HCT116 (cell line): Measurements from ENCODE around the gene OR8U1. TPM values are rescaled to one million over a fixed set of nuclear protein-coding genes. Genes with fewer than 3 reads are reported as not detected.

Source experiments
- total RNA-seq: library from RNA; stranded (reverse); gene quantifications from one replicate; pipeline ENCODE4 v1.2.1, GENCODE V29; 2021; ENCODE audit not compliant: unreplicated experiment

Gene OR8U1
- total RNA-seq, 1 experiment from 2014 or later = not detected

Other genes starting within 250 kb of the OR8U1 start
- not detected for gene OR8J3, start 235.4 kb upstream of the OR8U1 start, total RNA-seq
- not detected for gene OR8K5, start 215.3 kb upstream of the OR8U1 start, total RNA-seq
- not detected for gene OR5J2, start 199.0 kb upstream of the OR8U1 start, total RNA-seq
- not detected for gene OR5T2, start 141.4 kb upstream of the OR8U1 start, total RNA-seq
- not detected for gene OR5T3, start 123.4 kb upstream of the OR8U1 start, total RNA-seq
- gene OR5T1, start 101.5 kb upstream of the OR8U1 start, total RNA-seq = not detected
- not detected for gene OR8H1, start 83.4 kb upstream of the OR8U1 start, total RNA-seq
- gene OR8K3, start 60.5 kb upstream of the OR8U1 start, total RNA-seq = not detected
- not detected for gene OR8K1, start 29.6 kb upstream of the OR8U1 start, total RNA-seq
- gene OR8J1, start 21.3 kb upstream of the OR8U1 start, total RNA-seq = not detected
- gene OR5AL1, start 37.1 kb downstream of the OR8U1 start, total RNA-seq = not detected
- gene OR5M3, start 97.7 kb downstream of the OR8U1 start, total RNA-seq = not detected
- gene OR5M8, start 115.7 kb downstream of the OR8U1 start, total RNA-seq = not detected
- gene OR5M11, start 167.6 kb downstream of the OR8U1 start, total RNA-seq = not detected
- gene OR5M10, start 202.1 kb downstream of the OR8U1 start, total RNA-seq = not detected
- gene OR5M1, start 239.2 kb downstream of the OR8U1 start, total RNA-seq = not detected